Measurements from ENCODE around the gene RFX4. TPM values are rescaled to one million over a fixed set of nuclear protein-coding genes. Genes with fewer than 3 reads are reported as not detected.
A peak's percentile ranks its signal among the peaks of the same experiment; 100 is the strongest.

The RFX4 gene
- not detected for total RNA-seq (2021; ENCODE audit: unreplicated experiment)
- 0.01 TPM in 1 of 2 replicates, not detected in the other for polyA plus RNA-seq (2012)
- percentile 3 among the genes with signal in this experiment for Bru-seq, nascent RNA
- BruChase-seq, experiment 1, labeled RNA remaining after a 6-hour chase: percentile 2 among the genes with signal in this experiment
- percentile 3 among the genes with signal in this experiment for BruChase-seq, experiment 2, labeled RNA remaining after a 2-hour chase
- long read RNA-seq: 0 reads

GRCh38 chr12:106582641-106583230, at the start of gene RFX4:
Gene RFX4 (plus strand): TSS chr12:106583004. CDS start chr12:106583321, 317 bp downstream.
- Histone ChIP-seq H3K9me2 (ENCODE audit: insufficient read depth) (no peaks in the 10 kb centered on the region), H3K9me3 (ENCODE audit: control insufficient read depth in 1 of 2, insufficient read depth in 1 of 2, low read depth in 1 of 2, low read length in 2 of 2) (no peaks in the 10 kb centered on the region), H3K9ac (ENCODE audit: low read length) (no peak within 1 kb of the TSS), H3K36me3 (ENCODE audit: control insufficient read depth in 1 of 2, insufficient read depth in 2 of 2, low read length in 2 of 2) (no peaks in the 10 kb centered on the region), H3K4me2 (ENCODE audit: low read length) (no peak within 1 kb of the TSS), H4K20me1 (ENCODE audit: insufficient read depth) (no peaks in the 10 kb centered on the region), H3K4me1 (ENCODE audit: control insufficient read depth in 1 of 2, insufficient read depth in 2 of 2, low read length in 2 of 2) (no peaks in the 10 kb centered on the region), H3K27ac (ENCODE audit: low read depth, low read length) (no peak within 1 kb of the TSS), H3K79me2 (ENCODE audit: insufficient read depth, low read length) (no peaks in the 10 kb centered on the region), H2AFZ (ENCODE audit: low read depth, low read length, poor library complexity, severe bottlenecking) (no peak within 1 kb of the TSS), H3K4me3 (replicated peaks in 1 of 2; ENCODE audit: low read depth in 1 of 2, low read length in 2 of 2) (no peak within 1 kb of the TSS), H3K27me3 (ENCODE audit: insufficient read depth, low read length) (no peaks in the 10 kb centered on the region; the same call in 1 of the 2 replicates)
- intact Hi-C loops (cut with micrococcal nuclease): no loop called here
- ATAC-seq (no peak), DNase-seq (ENCODE audit: low read depth, low spot score) (no peak)
- POLR2A ChIA-PET: no interaction called here
- RAD21 ChIA-PET (ENCODE audit: low non-redundant PET in 1 of 2, low total read pairs in 2 of 2, uncharacterized antibody in 2 of 2, unreplicated experiment in 2 of 2): no interaction called here
- TF ChIP-seq, protein P1, sequence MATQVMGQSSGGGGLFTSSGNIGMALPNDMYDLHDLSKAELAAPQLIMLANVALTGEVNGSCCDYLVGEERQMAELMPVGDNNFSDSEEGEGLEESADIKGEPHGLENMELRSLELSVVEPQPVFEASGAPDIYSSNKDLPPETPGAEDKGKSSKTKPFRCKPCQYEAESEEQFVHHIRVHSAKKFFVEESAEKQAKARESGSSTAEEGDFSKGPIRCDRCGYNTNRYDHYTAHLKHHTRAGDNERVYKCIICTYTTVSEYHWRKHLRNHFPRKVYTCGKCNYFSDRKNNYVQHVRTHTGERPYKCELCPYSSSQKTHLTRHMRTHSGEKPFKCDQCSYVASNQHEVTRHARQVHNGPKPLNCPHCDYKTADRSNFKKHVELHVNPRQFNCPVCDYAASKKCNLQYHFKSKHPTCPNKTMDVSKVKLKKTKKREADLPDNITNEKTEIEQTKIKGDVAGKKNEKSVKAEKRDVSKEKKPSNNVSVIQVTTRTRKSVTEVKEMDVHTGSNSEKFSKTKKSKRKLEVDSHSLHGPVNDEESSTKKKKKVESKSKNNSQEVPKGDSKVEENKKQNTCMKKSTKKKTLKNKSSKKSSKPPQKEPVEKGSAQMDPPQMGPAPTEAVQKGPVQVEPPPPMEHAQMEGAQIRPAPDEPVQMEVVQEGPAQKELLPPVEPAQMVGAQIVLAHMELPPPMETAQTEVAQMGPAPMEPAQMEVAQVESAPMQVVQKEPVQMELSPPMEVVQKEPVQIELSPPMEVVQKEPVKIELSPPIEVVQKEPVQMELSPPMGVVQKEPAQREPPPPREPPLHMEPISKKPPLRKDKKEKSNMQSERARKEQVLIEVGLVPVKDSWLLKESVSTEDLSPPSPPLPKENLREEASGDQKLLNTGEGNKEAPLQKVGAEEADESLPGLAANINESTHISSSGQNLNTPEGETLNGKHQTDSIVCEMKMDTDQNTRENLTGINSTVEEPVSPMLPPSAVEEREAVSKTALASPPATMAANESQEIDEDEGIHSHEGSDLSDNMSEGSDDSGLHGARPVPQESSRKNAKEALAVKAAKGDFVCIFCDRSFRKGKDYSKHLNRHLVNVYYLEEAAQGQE (IDR thresholded peaks at IDR 0.05; ENCODE audit: low read depth): no peak
- TF ChIP-seq MAX (IDR thresholded peaks at IDR 0.05) (no peak), SP1 (IDR thresholded peaks at IDR 0.05; ENCODE audit: low read depth) (no peak), ELF1 (IDR thresholded peaks at IDR 0.05; ENCODE audit: borderline replicate concordance, low read depth) (no peak), CEBPB (IDR thresholded peaks at IDR 0.05; ENCODE audit: low read depth) (no peak), POLR2A (IDR thresholded peaks at IDR 0.05; ENCODE audit: borderline replicate concordance, extremely low read depth, insufficient read depth, insufficient read length) (no peak), RAD21 (IDR thresholded peaks at IDR 0.05; ENCODE audit: low read depth) (no peak), CBX3 (IDR thresholded peaks at IDR 0.05; ENCODE audit: low read depth) (no peak), YY1 (IDR thresholded peaks at IDR 0.05; ENCODE audit: extremely low read depth, insufficient replicate concordance, low read depth, low read length) (no peak), ZNF274 (IDR thresholded peaks at IDR 0.05; ENCODE audit: low read depth, low read length) (no peak), POLR2AphosphoS5 (IDR thresholded peaks at IDR 0.05; ENCODE audit: low read depth, low read length) (no peak), SIN3A (IDR thresholded peaks at IDR 0.05; ENCODE audit: low read depth) (no peak), JUND (IDR thresholded peaks at IDR 0.05) (no peak), ZFX (IDR thresholded peaks at IDR 0.05) (no peak), EZH2 (IDR thresholded peaks at IDR 0.05) (no peak), FOSL1 (IDR thresholded peaks at IDR 0.05; ENCODE audit: low read depth) (no peak), EZH2phosphoT487 (IDR thresholded peaks at IDR 0.05; ENCODE audit: borderline replicate concordance) (no peak), CTCF (IDR thresholded peaks at IDR 0.05 in 2 of 3, conservative IDR thresholded peaks at IDR 0.05 in 1 of 3; ENCODE audit: borderline replicate concordance in 1 of 3, insufficient read depth in 1 of 3, low read depth in 2 of 3, low read length in 2 of 3) (no peak)
- TF ChIP-seq, protein P2, sequence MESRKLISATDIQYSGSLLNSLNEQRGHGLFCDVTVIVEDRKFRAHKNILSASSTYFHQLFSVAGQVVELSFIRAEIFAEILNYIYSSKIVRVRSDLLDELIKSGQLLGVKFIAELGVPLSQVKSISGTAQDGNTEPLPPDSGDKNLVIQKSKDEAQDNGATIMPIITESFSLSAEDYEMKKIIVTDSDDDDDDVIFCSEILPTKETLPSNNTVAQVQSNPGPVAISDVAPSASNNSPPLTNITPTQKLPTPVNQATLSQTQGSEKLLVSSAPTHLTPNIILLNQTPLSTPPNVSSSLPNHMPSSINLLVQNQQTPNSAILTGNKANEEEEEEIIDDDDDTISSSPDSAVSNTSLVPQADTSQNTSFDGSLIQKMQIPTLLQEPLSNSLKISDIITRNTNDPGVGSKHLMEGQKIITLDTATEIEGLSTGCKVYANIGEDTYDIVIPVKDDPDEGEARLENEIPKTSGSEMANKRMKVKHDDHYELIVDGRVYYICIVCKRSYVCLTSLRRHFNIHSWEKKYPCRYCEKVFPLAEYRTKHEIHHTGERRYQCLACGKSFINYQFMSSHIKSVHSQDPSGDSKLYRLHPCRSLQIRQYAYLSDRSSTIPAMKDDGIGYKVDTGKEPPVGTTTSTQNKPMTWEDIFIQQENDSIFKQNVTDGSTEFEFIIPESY (IDR thresholded peaks at IDR 0.05; ENCODE audit: extremely low read depth, insufficient replicate concordance, low read length): no peak
- TF ChIP-seq, protein P3, sequence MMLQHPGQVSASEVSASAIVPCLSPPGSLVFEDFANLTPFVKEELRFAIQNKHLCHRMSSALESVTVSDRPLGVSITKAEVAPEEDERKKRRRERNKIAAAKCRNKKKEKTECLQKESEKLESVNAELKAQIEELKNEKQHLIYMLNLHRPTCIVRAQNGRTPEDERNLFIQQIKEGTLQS (IDR thresholded peaks at IDR 0.05): no peak
- CTCF ChIA-PET: no interaction called here
- no TSS peak for BruUV-seq (replicated peaks)

Data from HCT116 (cell line).